ENCODE results near the gene MCL1. TPM values are rescaled to one million over a fixed set of nuclear protein-coding genes. Genes with fewer than 3 reads are reported as not detected.

Gene MCL1
- total and polyA plus RNA-seq, 4 donors, result 109 to 336 (median 300) TPM

- Histone ChIP-seq H3K27ac (ENCODE audit: low read depth in 1 of 2, low read length in 1 of 2) (no peak overlapping the region), H3K4me3 (no peak overlapping the region), H3K4me1 (ENCODE audit: control insufficient read depth in 5 of 5, insufficient read depth in 5 of 5, low read length in 5 of 5) (peaks cover 0 to 8% (median 2%) of the 10 kb centered on the region in 5 donors), H3K27me3 (ENCODE audit: control insufficient read depth in 3 of 3, insufficient read depth in 3 of 3, low read length in 2 of 3) (no peaks in the 10 kb centered on the region), H3K9ac (ENCODE audit: insufficient read depth in 1 of 2, low read length in 2 of 2) (no peak overlapping the region), H3K36me3 (ENCODE audit: control insufficient read depth in 4 of 4, insufficient read depth in 4 of 4, low read length in 4 of 4) (no peaks in the 10 kb centered on the region), H3K9me3 (ENCODE audit: control insufficient read depth in 4 of 4, insufficient read depth in 3 of 4, low read length in 3 of 4) (no peaks in the 10 kb centered on the region)
- no peak for ATAC-seq (ENCODE audit: insufficient read depth, low FRiP score)
- DNase-seq, result no peak
- TF ChIP-seq CTCF (IDR thresholded peaks at IDR 0.05; ENCODE audit: control extremely low read depth, extremely low read depth), result no peak
- 93 to 96% methylated on average over 6 of the region's 6 CpGs for WGBS, 2 donors
These were observed 45.4 kb downstream of the MCL1 start for GRCh38 chr1:150534002-150534401.

- Histone ChIP-seq H3K27ac (ENCODE audit: low read depth in 1 of 2, low read length in 1 of 2) (peak overlapping the region in 1 of 2 donors; percentile 4), H3K9me3 (ENCODE audit: control insufficient read depth in 4 of 4, insufficient read depth in 3 of 4, low read length in 3 of 4) (no peaks in the 10 kb centered on the region), H3K4me3 (no peak overlapping the region), H3K9ac (ENCODE audit: insufficient read depth in 1 of 2, low read length in 2 of 2) (no peak overlapping the region), H3K4me1 (ENCODE audit: control insufficient read depth in 5 of 5, insufficient read depth in 5 of 5, low read length in 5 of 5) (peaks cover 0 to 8% (median 4%) of the 10 kb centered on the region in 5 donors), H3K27me3 (ENCODE audit: control insufficient read depth in 3 of 3, insufficient read depth in 3 of 3, low read length in 2 of 3) (no peaks in the 10 kb centered on the region), H3K36me3 (ENCODE audit: control insufficient read depth in 4 of 4, insufficient read depth in 4 of 4, low read length in 4 of 4) (no peaks in the 10 kb centered on the region)
- no peak for TF ChIP-seq CTCF (IDR thresholded peaks at IDR 0.05; ENCODE audit: control extremely low read depth, extremely low read depth)
- ATAC-seq (ENCODE audit: insufficient read depth, low FRiP score), result no peak
- 47 to 67% methylated on average over 5 of the region's 5 CpGs for WGBS, 2 donors
- no peak for DNase-seq
These were observed 46.5 kb downstream of the MCL1 start for GRCh38 chr1:150532860-150533259.

GRCh38 chr1:150530491-150531159, 48.8 kb downstream of the MCL1 start:
- DNase-seq (no peak), ATAC-seq (ENCODE audit: insufficient read depth, low FRiP score) (no peak)
- no peaks in the 10 kb centered on the region for H3K27me3 ChIP-seq (ENCODE audit: control insufficient read depth in 3 of 3, insufficient read depth in 3 of 3, low read length in 2 of 3)
- no peak overlapping the region for H3K27ac ChIP-seq (ENCODE audit: low read depth in 1 of 2, low read length in 1 of 2)
- no peaks in the 10 kb centered on the region for H3K9me3 ChIP-seq (ENCODE audit: control insufficient read depth in 4 of 4, insufficient read depth in 3 of 4, low read length in 3 of 4)
- no peak overlapping the region for H3K4me3 ChIP-seq
- no peak overlapping the region for H3K9ac ChIP-seq (ENCODE audit: insufficient read depth in 1 of 2, low read length in 2 of 2)
- no peak for TF ChIP-seq CTCF (IDR thresholded peaks at IDR 0.05; ENCODE audit: control extremely low read depth, extremely low read depth)
- H3K4me1 ChIP-seq (ENCODE audit: control insufficient read depth in 5 of 5, insufficient read depth in 5 of 5, low read length in 5 of 5), result peaks cover 0 to 8% (median 4%) of the 10 kb centered on the region in 5 donors
- WGBS, 2 donors, result 96 to 97% methylated on average over 14 of the region's 14 CpGs
- no peaks in the 10 kb centered on the region for H3K36me3 ChIP-seq (ENCODE audit: control insufficient read depth in 4 of 4, insufficient read depth in 4 of 4, low read length in 4 of 4)

GRCh38 chr1:150529017-150529416, 50.4 kb downstream of the MCL1 start:
- H3K9me3 ChIP-seq (ENCODE audit: control insufficient read depth in 4 of 4, insufficient read depth in 3 of 4, low read length in 3 of 4), result no peaks in the 10 kb centered on the region
- peak overlapping the region in 1 of 2 donors; percentile 0 for H3K9ac ChIP-seq (ENCODE audit: insufficient read depth in 1 of 2, low read length in 2 of 2)
- no peaks in the 10 kb centered on the region for H3K36me3 ChIP-seq (ENCODE audit: control insufficient read depth in 4 of 4, insufficient read depth in 4 of 4, low read length in 4 of 4)
- peak; percentile 60 to 89 (median 82) for DNase-seq
- no peak overlapping the region for H3K4me3 ChIP-seq
- no peak overlapping the region for H3K27ac ChIP-seq (ENCODE audit: low read depth in 1 of 2, low read length in 1 of 2)
- H3K27me3 ChIP-seq (ENCODE audit: control insufficient read depth in 3 of 3, insufficient read depth in 3 of 3, low read length in 2 of 3), result no peaks in the 10 kb centered on the region
- WGBS, 2 donors, result 33 to 65% methylated on average over 4 of the region's 4 CpGs
- peaks cover 0 to 8% (median 4%) of the 10 kb centered on the region in 5 donors for H3K4me1 ChIP-seq (ENCODE audit: control insufficient read depth in 5 of 5, insufficient read depth in 5 of 5, low read length in 5 of 5)
- no peak for ATAC-seq (ENCODE audit: insufficient read depth, low FRiP score)
- TF ChIP-seq CTCF (IDR thresholded peaks at IDR 0.05; ENCODE audit: control extremely low read depth, extremely low read depth), result no peak
